ENCODE results near the gene FGF13.

FGF13 gene

GRCh38 chrX:138638996-138639395, 72.5 kb downstream of the FGF13 start:
- no peak for TF ChIP-seq CTCF (IDR thresholded peaks at IDR 0.05; ENCODE audit: low read depth, low read length, missing control alignments)
- H3K4me3 ChIP-seq (replicated peaks; ENCODE audit: low read depth, low read length), result no peak overlapping the region
- DNase-seq (ENCODE audit: extremely low read depth, low read depth), result no peak

Measured in HFF-Myc (cell line).